HuH-7 (cell line): Measurements from ENCODE around the gene FCHSD1.

Experiments used
- DNase-seq: peaks from one replicate; pipeline ENCODE4 v3.0.0; 2011; ENCODE audit warnings: low spot score

FCHSD1 gene

GRCh38 chr5:141650851-141651727 lies at the start of gene FCHSD1:
Gene FCHSD1, minus strand, starts transcription at chr5:141651418. Its CDS starts 50 bp downstream, at chr5:141651368.
- peak; percentile 93 for DNase-seq

GRCh38 chr5:141697586-141697985 lies 46.4 kb upstream of the FCHSD1 start:
- no peak for DNase-seq

- no peak for DNase-seq
Measured at GRCh38 chr5:141696431-141696830, 45.2 kb upstream of the FCHSD1 start.

- DNase-seq: no peak
Measured at GRCh38 chr5:141695627-141696215, 44.5 kb upstream of the FCHSD1 start.

DNA sequence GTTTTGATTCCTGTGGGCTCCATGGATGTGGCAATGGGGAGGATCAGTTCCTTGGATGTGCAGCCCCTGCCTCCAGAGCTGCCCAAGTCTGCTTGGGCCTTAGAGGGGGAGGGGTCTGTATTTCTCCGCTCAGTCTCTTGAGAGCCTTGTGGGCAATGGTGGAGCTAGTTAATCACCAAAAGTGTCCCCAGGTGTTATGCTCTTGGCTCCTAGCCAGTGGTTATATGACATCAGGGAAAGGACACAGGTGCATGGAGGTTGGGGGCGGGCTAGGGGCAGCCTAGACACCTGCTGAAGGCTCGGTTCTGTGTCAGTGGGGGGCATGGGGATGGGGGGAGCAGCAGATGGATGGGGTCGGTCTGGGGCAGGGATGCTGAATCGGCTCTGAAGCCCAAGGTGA lies 43.3 kb upstream of the FCHSD1 start:
- DNase-seq: no peak

DNA sequence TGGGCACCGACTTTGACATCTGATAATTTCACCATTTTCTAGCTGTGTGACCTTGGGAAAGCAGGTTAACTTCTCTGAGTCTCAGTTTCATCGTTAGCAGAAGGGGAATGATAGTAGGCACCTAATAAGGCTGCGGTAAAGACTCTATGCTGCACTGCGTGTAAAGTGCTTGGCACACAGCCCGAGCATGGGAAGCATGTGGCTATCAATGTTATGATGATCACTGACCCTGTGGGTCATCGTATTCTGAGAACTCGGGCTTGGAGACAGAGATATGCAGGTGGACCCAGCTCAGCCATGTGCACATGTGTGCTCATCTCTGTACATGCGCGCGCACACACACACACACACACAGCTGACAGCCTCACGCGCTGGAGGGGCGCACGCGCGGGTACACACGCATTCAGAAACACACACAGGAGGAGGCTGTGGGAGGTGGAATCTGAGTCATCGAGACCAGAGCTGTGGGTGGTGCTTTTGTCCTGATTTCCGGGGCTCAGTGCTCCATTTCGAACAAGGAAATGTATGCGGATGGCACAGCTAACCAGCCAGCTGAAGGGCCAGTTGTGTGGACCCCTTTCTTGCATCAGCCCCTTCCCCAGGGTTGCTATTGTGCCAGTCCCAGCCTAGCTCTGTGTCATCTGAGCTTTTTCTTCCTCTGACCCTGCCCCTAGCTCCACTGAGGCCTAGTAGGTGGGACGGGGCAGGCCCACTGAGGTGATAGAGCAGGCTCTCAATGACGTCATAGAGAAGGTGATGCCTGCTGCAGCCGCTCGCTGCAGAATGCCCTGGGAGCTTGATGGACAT lies 41.9 kb upstream of the FCHSD1 start:
- no peak for DNase-seq

DNA sequence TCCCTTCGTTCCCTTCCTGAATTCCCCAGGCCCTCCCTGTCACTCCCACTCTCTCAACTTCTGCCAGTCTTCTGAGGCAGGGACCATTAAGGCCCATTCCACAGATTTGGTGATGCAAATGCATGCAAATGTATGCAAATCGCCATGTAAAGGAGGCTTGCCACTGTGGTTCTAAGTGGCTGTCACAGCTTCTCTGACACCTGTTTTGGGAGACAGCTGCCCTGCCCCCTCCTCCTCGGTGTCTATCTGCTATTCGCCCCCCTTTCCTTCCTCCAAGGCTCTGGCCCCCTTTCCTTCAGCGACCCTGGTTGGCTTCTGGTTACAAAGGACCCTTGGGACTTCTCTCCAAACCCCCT lies 41.3 kb upstream of the FCHSD1 start:
- DNase-seq: no peak

GRCh38 chr5:141691867-141692532 lies 40.8 kb upstream of the FCHSD1 start:
- peak; percentile 81 for DNase-seq

DNA sequence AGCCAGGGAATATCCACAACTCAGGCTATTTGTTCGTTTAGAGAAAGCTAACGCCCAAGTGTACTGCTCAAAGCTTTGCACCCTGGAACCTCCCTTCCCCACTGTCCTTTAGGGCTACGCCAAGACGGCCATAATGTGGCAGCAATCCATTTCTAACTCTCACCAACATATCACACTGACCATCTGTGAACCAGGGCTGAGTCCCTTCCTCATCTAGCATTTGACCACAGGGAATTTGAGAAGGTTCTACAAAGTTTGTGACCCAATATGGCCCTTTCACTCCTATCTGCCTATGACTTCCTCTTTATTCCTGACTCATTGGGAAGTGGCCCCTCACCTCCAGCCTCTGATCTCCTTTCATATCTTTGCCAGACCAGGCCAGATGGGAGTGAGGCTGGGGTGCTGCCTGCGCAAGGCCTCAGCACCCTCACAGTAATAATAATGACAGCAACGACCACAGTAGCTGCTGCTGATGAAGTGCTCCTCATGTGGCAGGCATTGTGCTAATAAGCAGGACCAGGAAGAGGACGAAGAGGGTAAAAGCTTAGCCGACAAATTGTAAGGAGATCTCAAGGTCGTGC lies 40.2 kb upstream of the FCHSD1 start:
- DNase-seq: no peak

DNA sequence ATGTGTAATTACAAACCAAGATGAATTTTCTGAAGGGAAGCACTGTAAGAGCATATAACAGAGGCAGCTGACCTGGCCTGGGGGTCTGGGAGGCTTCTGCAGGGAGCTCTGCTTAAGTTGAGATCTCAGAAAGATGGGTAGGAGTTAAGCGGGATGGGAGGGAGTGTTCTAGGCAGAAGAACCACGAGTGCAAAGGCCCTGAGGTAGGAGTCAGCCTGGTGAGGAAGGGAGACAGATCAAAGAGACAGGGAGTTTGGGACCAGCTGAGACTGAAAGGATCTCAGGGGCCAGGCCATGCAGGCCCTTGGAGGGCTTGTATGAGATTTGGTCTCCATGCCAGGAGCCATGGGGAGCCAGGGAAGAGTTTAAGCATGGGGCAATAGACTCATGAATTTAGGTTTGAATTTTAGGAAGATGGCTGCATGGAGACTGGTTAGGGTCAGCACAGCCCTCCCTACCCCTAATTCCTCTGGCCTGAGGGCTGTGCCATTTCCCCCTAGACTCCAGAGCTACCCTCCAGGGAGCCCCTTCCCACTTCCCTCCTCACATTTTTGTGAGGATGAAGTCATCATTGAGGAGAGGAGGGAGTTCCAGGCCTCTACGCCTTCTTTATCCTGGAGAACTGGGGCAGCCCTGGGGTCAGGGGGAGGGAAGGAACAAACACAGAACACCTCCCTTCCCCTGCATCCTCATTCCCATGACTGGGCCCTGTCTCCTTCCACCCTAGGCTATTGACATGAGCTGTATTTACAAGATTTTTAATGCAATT lies 35.6 kb upstream of the FCHSD1 start:
- DNase-seq: no peak

- no peak for DNase-seq
Measured at GRCh38 chr5:141685591-141685990, 34.4 kb upstream of the FCHSD1 start.

GRCh38 chr5:141683596-141684141 lies 32.5 kb upstream of the FCHSD1 start:
- no peak for DNase-seq

DNA sequence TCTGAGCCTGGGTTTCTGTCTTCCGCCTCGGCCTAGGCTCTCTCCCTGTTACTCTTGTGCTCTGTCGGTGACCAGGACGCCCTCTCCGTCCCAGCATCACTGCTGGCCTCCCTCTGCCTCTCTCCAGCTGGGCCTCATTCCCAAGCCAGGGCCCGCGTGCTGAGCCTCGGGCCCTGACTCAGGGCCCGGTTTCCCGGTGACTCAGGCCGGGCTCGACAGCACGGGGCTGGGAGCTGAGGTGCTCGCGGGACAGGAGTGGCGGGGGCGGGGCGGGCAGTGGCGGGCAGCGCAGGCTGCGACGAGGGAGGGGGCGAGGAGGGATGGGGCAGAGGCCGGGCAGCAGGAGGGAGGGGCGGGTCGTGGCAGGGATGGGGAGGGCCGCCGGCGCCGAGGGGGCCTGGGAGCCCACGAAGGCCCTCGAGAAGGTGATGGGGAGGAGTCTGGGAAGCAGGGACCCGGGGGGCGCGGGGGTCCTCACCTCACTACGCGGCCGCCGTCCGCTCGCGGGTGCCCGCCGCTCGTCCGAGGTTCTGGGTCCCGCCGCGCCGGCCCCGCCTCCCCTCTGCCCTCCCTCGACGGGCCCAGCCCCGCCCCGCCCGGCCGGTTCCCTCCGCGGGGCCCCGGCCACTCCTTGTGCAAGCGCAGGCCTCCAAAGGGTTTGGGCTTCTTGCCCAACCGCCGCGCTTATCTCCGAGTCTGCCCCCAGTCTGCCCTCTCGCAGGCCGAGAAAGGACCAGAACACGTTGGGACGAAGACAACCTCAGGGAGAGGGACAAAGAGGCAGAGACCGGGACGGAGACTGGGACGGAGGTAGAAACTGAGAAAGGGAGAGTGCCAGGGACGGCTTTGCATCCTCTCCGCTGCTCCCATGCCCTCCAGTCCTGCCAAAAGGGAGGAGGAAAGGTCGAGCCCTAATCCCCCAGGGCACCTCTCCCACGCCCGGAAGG lies 30.8 kb upstream of the FCHSD1 start, which contains the start of gene ARAP3:
ARAP3 (minus strand) TSS at position 536 of the 947 bp plus-strand sequence. CDS start 1,744 bp downstream, outside the sequence.
- DNase-seq: peak; percentile 83

- no peak for DNase-seq
Measured at GRCh38 chr5:141681295-141681694, 30.1 kb upstream of the FCHSD1 start.

GRCh38 chr5:141680751-141681201 lies 29.6 kb upstream of the FCHSD1 start:
- DNase-seq: no peak

- DNase-seq: no peak
Measured at GRCh38 chr5:141680178-141680577, 29.0 kb upstream of the FCHSD1 start.

- DNase-seq: peak; percentile 72
Measured at GRCh38 chr5:141677415-141677814, 26.2 kb upstream of the FCHSD1 start.

- no peak for DNase-seq
Measured at GRCh38 chr5:141675672-141676071, 24.5 kb upstream of the FCHSD1 start.

GRCh38 chr5:141674747-141675146 lies 23.5 kb upstream of the FCHSD1 start:
- no peak for DNase-seq
